Renal pelvis (tissue), 4 donors: ENCODE data around the gene KANK3. TPM values are rescaled to one million over a fixed set of nuclear protein-coding genes. Genes with fewer than 3 reads are reported as not detected.
"Not testable (repeated sequence)": the region's sequence is repeated elsewhere in the genome, so short reads cannot be mapped to it uniquely, and the experiment has no call there.

Source experiments
- DNase-seq: peaks from one replicate; pipeline ENCODE4 v3.0.0-alpha.2; 2013
- polyA plus RNA-seq, 3 donors: library from polyadenylated mRNA; unstranded; fragments of 120-200 nt; gene quantifications; one replicate each; pipeline ENCODE4 v1.2.1, GENCODE V29; 2013; ENCODE audit not compliant: insufficient read length in 3 of 3

KANK3 gene
- polyA plus RNA-seq, 3 donors: 10.8 to 15.5 (median 14.3) TPM

- DNase-seq: no peak
These were observed 22.4 kb downstream of the KANK3 start for GRCh38 chr19:8320564-8321066.

DNA sequence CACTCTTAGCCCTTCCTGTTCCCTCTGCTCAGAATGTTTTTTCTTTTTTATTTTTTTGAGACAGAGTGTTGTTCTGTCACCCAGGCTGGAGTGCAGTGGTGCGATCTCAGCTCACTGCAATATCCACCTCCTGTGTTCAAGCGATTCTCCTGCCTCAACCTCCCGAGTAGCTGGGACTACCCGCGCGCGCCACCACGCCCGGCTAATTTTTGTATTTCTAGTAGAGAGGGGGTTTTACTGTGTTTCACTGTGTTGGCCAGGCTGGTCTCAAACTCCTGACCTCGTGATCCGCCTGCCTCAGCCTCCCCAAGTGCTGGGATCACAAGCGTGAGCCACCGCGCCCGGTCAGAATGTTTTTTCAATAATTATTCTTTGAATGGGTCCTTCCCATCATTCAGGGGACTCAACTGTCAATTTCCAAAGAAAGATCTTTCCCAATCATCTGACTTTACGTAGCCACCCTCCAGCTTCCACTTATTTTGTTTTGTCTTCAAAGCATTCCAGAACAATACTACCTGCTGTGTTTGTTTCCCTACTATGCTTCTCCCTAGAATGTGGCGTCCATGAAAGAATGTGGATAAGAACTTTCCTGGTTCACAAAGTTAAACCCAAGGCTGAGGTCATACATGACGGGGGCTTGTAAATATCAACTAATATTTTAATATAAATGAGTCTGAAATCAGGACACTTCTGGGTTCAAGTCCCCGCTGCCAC, 23.1 kb downstream of the KANK3 start:
- no peak for DNase-seq

DNA sequence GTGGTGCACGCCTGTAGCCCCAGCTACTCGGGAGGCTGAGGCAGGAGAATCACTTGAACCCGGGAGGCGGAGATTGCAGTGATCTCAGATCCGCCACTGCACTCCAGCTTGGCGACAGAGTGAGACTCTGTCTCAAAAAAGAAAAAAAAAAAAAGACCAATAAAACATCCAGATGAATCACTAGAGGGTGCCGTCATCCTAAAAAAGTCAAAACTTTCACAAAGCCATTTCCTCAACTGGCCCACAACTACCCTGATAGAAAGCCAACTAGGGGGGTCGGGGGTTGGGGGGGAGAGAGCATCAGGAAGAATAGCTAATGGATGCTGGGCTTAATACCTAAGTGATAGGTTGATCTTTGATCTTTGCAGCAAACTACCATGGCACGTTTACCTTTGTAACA, 24.2 kb downstream of the KANK3 start:
- not testable (repeated sequence) for DNase-seq

GRCh38 chr19:8316351-8317125, 26.5 kb downstream of the KANK3 start:
- DNase-seq: no peak

DNA sequence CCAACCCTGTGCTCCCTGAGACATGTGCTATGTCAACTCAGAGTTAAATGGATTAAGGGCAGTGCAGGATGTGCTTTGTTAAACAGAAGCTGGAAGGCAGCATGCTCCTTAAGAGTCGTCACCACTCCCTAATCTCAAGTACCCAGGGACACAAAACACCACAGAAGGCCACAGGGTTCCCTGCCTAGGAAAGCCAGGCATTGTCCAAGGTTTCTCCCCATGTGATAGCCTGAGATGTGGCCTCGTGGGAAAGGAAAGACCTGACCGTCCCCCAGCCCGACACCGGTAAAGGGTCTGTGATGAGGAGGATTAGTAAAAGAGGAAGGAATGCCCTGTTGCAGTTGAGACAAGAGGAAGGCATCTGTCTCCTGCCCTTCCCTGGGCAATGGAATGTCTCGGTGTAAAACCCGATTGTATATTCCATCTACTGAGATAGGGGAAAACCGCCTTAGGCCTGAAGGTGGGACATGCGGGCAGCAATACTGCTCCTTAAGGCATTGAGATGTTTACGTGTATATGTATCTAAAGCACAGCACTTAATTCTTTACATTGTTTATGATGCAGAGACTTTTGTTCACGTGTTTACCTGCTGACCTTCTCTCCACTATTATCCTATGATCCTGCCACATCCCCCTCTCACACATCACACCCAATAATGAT, 28.0 kb downstream of the KANK3 start:
- DNase-seq: not testable (repeated sequence)

DNA sequence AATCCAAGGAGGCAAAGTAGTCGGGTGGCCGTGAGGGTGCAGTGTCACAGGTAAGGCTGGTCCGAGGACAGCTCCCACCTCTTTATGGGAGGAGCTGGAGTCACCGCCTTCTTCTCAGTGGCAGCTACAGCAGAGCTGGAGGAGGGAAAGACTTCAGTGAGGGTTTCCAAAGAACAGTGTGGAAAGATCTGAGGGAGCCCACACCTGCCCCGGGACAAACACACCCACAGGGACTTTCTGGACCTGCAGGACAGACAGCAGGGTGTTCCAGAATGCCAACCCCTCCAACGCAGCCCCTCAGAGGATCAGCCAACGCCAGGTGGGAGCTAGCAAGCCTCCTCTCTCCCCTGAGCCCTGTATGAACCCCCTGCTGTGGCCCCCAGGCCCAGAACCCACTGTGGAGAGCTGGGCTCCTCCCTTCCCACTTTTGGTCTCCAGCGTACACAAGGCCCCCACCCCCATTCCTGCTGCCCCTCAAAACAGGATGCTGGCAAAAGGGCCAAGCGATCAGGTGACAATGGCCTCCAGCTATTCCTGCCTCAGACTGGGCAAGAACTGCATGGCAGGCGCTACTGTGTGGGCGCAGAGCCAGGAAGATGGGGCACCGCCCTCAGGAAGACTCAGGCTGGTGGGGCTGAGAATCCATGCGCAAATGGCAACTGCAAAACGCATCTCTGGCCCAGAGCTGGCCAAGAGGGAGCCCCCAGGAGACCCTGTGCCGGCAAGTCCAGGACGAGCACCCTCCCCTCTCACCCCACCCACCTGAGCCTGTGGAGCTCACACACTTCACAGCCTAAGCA, 31.4 kb downstream of the KANK3 start:
- no peak for DNase-seq

DNA sequence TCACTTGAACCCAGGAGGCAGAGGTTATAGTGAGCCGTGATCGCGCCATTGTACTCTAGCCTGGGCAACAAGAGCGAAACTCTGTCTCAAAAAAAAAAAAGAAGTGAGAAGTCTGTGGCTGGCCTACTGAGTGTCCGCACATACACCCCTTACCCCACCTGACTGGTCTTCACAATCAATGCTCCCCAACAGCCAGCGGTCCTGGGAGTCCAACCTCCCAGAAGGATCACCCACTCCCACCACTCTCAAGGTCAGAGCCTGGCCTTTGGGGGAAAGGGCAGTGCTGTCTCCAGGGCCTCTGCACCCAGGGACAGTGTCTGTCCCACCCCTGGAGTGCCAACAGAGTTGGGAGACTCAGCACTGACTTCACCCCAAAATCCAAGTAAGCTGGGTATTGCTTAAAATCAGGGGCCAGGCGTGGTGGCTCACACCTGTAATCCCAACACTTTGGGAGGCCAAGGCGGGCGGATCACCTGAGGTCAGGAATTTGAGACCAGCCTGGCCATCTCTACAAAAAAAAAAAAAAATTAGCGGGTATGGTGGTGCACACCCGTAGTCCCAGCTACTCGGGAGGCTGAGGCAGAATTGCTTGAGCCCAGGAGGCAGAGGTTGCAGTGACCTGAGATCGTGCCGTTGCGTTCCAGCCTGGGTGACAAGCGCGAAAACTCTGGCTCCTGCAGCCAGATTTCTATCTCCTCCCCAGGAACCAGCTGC, 32.6 kb downstream of the KANK3 start:
- DNase-seq: no peak

DNA sequence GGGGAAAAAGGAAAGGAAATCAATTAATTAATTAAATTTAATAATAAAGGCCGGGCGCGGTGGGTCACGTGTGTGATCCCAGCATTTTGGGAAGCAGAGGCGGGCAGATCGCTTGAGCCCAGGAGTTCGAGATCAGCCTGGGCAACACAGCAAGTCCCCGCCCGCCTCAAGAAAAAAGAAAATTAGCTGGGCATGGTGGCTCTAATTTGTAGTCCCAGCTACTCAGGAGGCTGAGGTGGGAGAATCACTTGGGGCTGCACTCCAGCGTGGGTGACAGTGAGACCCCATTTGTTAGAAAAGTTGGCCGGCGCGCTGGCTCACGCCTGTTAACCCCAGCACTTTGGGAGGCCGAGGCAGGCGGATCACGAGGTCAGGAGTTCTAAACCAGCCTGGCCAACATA, 34.2 kb downstream of the KANK3 start:
- DNase-seq: no peak

GRCh38 chr19:8307965-8308866, 34.8 kb downstream of the KANK3 start, which contains the start of gene CD320:
Gene CD320 (minus strand): TSS chr19:8308358. CDS start chr19:8308290, 68 bp downstream.
- DNase-seq: peak; percentile 93

GRCh38 chr19:8307400-8307964, 35.6 kb downstream of the KANK3 start:
- no peak for DNase-seq

DNA sequence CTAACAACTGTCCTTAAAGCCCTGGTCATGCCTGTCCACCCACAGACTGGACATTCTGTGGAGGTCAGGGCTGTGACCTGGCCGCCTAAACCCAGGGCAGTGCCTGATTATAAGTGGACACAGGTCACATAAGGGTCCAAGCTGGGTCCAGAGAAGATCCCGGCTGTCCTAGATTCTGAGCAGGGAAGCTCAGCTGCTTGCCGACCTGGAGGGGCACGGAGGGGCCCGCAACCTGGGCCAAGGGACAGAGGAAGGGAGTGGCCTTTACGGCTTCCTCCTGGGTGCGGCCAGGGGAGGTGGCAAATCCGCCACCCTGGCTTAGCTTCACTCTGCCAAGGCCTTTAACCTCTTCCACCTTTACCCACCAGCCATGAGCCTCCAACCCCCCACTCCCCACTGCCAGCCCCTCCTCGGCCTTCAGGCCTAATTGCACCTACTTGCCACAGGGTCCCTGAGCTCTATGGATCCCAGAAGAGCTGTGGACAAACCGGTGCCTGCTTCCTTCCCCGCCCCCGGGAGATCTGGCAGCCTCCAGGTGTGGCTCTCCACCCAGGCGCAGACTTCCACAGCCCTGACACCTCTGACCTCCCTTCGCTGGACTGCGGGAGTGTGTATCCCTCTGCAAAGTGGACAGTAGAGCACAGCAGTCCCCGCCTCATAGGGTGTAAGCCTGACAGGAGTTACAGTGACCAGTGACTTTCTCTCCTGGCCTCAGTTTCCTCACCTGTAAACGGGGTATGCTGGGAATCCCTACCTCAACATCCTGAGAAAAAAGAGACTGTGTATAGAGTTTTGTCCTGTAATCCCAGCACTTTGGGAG, 36.6 kb downstream of the KANK3 start:
- DNase-seq: no peak

DNA sequence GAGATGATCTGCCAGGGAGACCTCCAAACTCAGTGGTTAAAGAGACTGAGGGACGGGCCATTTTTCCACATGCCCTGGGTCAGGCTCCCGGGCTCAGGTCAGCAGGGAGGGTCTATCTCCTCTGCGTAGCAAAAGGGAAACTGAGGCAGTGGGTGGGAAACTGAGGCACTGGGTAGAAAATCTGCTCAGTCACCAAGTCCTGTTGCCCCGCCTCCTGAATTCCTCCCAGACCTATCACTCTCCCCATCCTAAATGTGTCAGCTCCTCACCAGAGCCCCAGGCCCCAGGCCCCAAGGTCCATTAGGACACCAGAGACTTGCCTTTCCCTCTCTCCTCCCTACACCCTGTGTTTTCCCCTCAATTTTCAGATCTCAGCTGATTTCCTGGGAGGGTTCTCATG, 37.3 kb downstream of the KANK3 start:
- DNase-seq: no peak

GRCh38 chr19:8304841-8305621, 38.0 kb downstream of the KANK3 start:
- DNase-seq: no peak

DNA sequence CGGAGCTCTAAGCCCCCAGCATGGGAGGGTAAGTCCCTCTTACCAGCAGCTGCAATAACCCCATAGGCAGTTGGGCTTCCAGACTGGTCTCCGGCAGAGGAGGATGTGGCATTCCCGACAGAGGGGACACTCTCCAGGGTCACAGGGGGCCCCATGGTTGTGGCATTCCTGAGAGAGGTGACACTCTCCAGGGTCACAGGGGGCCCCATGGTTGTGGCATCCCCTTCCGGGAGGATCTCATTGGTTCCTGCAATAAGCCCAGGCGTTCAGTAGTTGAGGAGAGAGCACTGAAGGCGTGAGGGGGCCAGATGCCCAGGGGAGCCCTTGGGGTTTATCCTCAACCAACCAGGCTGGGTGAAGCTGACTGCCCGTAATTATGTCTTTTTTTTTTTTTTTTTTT, 40.3 kb downstream of the KANK3 start:
- DNase-seq: no peak

DNA sequence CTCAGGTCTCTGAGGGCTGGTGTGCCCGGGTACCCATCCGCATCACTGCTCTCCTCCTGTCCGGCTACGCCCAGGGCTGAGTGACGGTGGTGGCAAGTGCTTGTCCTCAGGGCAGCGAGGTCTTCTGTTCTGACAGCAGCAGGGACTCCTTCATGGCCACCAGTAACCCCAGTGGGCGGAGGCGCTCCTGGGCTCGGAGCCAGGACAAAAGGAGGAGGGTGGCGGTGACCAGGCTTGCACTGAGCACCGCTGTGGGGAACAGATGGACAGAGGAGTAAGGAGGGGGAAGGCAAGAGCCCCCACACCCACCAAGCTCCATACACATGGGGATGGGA, 40.7 kb downstream of the KANK3 start:
- no peak for DNase-seq

DNA sequence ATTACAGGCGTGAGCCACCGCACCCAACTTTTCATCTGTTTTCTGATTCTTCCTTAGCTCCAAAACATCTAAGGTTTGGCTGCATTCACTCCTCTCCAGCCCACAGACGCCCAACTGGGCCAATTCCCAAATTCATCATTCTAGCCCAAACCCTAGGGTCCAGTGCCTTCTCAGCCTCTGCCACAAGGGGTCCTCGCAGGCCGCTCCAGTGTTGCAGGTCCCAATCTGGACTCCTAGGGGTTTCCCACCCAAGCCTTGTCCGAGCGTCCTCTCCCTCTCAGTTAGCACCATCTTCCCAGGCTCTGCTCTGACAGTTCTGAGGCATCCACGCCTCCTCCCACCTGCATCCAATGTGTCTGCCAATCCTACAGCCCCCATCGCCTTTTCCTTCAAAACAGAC, 51.7 kb downstream of the KANK3 start:
- DNase-seq: not testable (repeated sequence)

- not testable (repeated sequence) for DNase-seq
These were observed 66.6 kb downstream of the KANK3 start for GRCh38 chr19:8276508-8276907.
